ENCODE measurements around the gene GMCL1. TPM values are rescaled to one million over a fixed set of nuclear protein-coding genes. Genes with fewer than 3 reads are reported as not detected.
A peak's percentile ranks its signal among the peaks of the same experiment; 100 is the strongest.

The GMCL1 gene, protein sequence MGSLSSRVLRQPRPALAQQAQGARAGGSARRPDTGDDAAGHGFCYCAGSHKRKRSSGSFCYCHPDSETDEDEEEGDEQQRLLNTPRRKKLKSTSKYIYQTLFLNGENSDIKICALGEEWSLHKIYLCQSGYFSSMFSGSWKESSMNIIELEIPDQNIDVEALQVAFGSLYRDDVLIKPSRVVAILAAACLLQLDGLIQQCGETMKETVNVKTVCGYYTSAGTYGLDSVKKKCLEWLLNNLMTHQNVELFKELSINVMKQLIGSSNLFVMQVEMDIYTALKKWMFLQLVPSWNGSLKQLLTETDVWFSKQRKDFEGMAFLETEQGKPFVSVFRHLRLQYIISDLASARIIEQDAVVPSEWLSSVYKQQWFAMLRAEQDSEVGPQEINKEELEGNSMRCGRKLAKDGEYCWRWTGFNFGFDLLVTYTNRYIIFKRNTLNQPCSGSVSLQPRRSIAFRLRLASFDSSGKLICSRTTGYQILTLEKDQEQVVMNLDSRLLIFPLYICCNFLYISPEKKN
- total RNA-seq = 10 to 100 TPM; 16.1 to 16.9 TPM
- 10 to 100 TPM; 10.8 to 13.3 TPM for polyA plus RNA-seq
- long read RNA-seq, donor 1, full-length matches to known transcripts = 49 of 64 reads
- long read RNA-seq, donor 1, partial matches to known transcripts = 12 of 64 reads
- long read RNA-seq, donor 1, other reads (novel, unspliced or antisense) = 3 of 64 reads
- long read RNA-seq, donor 2, full-length matches to known transcripts = 13 of 23 reads
- long read RNA-seq, donor 2, partial matches to known transcripts = 4 of 23 reads
- long read RNA-seq, donor 2, other reads (novel, unspliced or antisense) = 6 of 23 reads

DNA sequence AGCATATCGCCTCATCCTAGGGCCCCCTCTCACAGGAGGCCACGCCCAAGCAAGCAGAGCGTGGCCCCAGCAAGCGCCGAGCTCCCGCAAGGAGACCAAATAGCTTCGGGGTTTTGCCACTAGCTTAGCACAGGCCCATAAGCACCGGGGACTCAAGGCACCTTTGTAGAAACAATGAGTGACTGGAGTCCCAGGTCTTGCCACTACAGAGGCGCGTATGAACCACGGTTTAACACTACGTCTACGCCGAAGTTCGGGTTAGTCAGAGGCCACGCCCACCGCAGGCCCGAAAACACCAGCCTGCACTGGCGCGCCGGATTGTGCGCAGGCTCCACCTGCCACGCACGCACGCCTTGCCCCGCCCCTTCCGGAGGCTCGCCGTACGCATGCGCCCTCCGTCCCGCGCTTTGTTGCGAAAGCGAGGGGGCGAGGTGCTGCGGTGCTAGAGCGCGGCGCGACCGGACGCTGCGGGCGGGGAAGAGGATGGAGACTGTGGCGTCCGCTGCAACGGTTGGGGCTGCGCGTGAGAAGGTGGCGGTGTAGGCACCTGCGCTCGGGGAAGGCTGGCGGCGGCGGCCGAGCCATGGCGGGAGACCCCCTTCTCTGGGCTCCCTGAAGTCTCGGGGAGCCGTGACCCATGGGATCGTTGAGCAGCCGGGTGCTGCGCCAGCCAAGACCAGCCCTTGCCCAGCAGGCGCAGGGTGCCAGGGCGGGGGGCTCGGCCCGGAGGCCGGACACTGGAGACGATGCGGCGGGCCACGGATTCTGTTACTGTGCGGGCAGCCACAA is at the start of gene GMCL1:
Gene GMCL1, plus strand, starts transcription at position 405 of the 789 bp plus-strand sequence. Its CDS starts 233 bp downstream, at position 638.
- ATAC-seq (ENCODE audit: low FRiP score) = peak; percentile 99
- Histone ChIP-seq H3K4me3 (ENCODE audit: low read length in 2 of 2) (peak within 1 kb of the TSS; percentile 68 to 92), H3K36me3 (ENCODE audit: control insufficient read depth in 1 of 2, insufficient read depth in 2 of 2, low read length in 1 of 2) (no peaks in the 10 kb centered on the region), H3K27me3 (ENCODE audit: control insufficient read depth in 1 of 2, insufficient read depth in 2 of 2, low read length in 1 of 2) (no peaks in the 10 kb centered on the region), H3K4me1 (ENCODE audit: control insufficient read depth in 1 of 2, insufficient read depth in 2 of 2, low read length in 2 of 2) (no peaks in the 10 kb centered on the region), H3K9me3 (ENCODE audit: control insufficient read depth, low read length) (no peaks in the 10 kb centered on the region), H3K27ac (ENCODE audit: low read depth in 1 of 2, low read length in 2 of 2) (peak within 1 kb of the TSS; percentile 62 to 97)
- 0% methylated on average over 67 to 74 of the region's 74 CpGs for WGBS, 2 donors
- intact Hi-C loops (cut with DNase I) = loop anchor here (5.0 to 10.0 kb wide), 2 partner anchors 87 to 245 kb away; partner anchors contain the start of gene ANXA4 (in 1 of the 2)
- peak; percentile 98 to 100 for DNase-seq

DNA sequence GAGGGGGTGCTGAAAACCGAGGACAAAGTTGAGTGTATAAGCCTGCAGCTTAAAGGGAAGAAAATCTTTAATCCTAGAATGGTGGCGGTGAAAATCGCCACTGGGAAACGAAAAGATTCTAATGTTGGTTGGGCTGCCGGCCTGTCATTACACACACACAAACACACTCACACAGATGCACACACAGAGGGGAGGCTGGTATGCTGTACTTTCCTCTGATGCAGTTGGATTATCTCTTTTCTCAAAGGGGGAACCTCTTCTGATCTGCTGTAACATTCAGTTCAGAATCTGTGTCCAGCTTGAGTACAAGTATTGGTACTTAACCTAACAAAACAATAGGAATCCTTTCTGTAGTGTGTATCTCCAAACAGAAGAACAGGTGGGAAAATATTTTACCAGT is 48.5 kb upstream of the GMCL1 start:
- Histone ChIP-seq H3K4me1 (ENCODE audit: control insufficient read depth in 1 of 2, insufficient read depth in 2 of 2, low read length in 2 of 2) (no peaks in the 10 kb centered on the region), H3K4me3 (ENCODE audit: low read length in 2 of 2) (no peak overlapping the region), H3K27me3 (ENCODE audit: control insufficient read depth in 1 of 2, insufficient read depth in 2 of 2, low read length in 1 of 2) (no peaks in the 10 kb centered on the region), H3K27ac (ENCODE audit: low read depth in 1 of 2, low read length in 2 of 2) (no peak overlapping the region), H3K36me3 (ENCODE audit: control insufficient read depth in 1 of 2, insufficient read depth in 2 of 2, low read length in 1 of 2) (no peaks in the 10 kb centered on the region), H3K9me3 (ENCODE audit: control insufficient read depth, low read length) (no peaks in the 10 kb centered on the region)
- no peak for ATAC-seq (ENCODE audit: low FRiP score)
- WGBS, 2 donors = 73 to 77% methylated on average over 5 of the region's 5 CpGs
- intact Hi-C loops (cut with DNase I) = no loop called here
- no peak for DNase-seq

DNA sequence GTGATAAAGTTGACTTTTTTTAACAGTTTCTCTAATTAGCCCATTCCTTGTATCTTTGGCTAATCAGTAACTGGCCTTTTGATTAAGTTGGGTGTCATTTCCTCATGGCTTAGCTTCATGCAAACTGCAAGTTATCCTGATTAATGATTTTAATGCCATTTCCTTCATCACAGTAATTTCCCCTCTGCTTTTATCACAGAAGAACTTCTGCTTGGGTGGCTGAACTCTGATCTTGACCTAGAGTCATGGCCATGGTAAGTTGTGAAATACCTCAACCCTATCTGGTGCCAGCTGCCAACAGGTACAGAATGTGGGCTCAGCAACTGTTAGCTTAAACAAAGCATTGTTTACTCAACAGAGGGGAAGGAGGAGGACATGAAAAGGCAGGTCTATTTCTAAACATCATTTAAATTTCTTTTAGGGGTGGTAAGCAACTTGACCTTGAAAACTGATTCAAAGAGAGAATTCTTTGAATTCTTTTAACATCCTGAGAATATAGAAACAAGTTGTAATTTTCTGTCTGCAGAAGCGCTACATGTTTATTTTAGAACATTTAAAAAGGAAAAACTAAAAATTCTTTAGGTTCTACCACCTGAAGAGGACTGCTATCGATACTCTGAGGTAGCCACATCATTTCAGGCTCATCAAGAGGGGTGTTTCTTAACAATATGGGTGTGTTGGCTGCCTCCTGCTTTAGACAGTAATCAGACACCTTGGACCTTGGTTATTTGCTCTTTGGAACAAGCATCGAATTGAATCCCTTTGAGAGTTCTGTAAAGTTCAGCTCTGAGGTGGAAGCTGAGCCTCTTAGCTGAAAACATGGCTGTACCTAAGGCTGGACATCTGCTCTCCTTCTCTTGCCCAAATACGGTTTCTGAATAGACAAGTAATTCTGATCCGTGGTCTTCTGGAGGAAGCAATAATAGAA is 47.9 kb upstream of the GMCL1 start:
- DNase-seq (no peak), ATAC-seq (ENCODE audit: low FRiP score) (no peak)
- Histone ChIP-seq H3K4me1 (ENCODE audit: control insufficient read depth in 1 of 2, insufficient read depth in 2 of 2, low read length in 2 of 2) (no peaks in the 10 kb centered on the region), H3K36me3 (ENCODE audit: control insufficient read depth in 1 of 2, insufficient read depth in 2 of 2, low read length in 1 of 2) (no peaks in the 10 kb centered on the region), H3K9me3 (ENCODE audit: control insufficient read depth, low read length) (no peaks in the 10 kb centered on the region), H3K27me3 (ENCODE audit: control insufficient read depth in 1 of 2, insufficient read depth in 2 of 2, low read length in 1 of 2) (no peaks in the 10 kb centered on the region), H3K27ac (ENCODE audit: low read depth in 1 of 2, low read length in 2 of 2) (no peak overlapping the region), H3K4me3 (ENCODE audit: low read length in 2 of 2) (no peak overlapping the region)
- intact Hi-C loops (cut with DNase I) = no loop called here
- WGBS, 2 donors = 66 to 73% methylated on average over 5 of the region's 5 CpGs

DNA sequence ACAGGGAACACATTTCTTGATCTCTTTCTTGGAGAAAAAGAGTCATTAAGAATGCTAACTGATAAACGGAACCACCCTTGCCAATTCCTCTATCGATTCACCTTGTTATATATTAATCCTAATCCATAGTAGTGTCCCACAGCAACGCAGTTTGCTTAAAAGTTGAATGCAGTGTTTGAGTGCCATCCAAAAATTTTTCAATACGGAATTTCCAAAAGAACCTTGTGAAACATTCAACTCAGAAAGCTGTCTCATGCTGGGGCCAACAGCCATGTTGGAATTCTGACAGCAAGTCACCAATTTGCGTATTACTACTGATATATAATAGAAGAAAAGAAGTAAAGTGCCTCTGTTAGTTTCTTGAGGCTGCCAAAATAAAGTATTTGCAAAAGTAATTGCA is 45.2 kb upstream of the GMCL1 start:
- Histone ChIP-seq H3K4me3 (ENCODE audit: low read length in 2 of 2) (no peak overlapping the region), H3K4me1 (ENCODE audit: control insufficient read depth in 1 of 2, insufficient read depth in 2 of 2, low read length in 2 of 2) (no peaks in the 10 kb centered on the region), H3K9me3 (ENCODE audit: control insufficient read depth, low read length) (no peaks in the 10 kb centered on the region), H3K27ac (ENCODE audit: low read depth in 1 of 2, low read length in 2 of 2) (no peak overlapping the region), H3K27me3 (ENCODE audit: control insufficient read depth in 1 of 2, insufficient read depth in 2 of 2, low read length in 1 of 2) (no peaks in the 10 kb centered on the region), H3K36me3 (ENCODE audit: control insufficient read depth in 1 of 2, insufficient read depth in 2 of 2, low read length in 1 of 2) (no peaks in the 10 kb centered on the region)
- WGBS, 2 donors = 81 to 84% methylated on average over 5 of the region's 5 CpGs
- no peak for DNase-seq
- intact Hi-C loops (cut with DNase I) = no loop called here
- ATAC-seq (ENCODE audit: low FRiP score) = no peak

DNA sequence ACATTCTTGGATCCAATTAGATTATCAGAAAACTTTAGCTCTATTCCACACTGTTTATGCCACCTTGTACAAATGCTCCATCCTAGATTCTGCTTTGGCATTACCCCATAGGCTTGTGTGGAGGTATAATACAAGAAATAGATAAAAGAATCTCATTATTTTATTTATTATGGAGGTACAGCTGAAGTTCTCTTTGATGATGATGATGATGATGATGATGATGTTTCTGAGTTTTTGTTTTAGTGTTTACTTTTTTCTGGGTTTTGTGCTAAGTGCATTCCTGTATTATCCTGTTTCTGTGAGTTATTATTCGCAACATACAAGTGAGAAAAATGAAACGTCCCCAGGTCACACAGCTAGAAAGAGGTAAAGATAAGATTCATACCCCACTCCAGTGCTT is 44.1 kb upstream of the GMCL1 start:
- no peaks in the 10 kb centered on the region for H3K36me3 ChIP-seq (ENCODE audit: control insufficient read depth in 1 of 2, insufficient read depth in 2 of 2, low read length in 1 of 2)
- intact Hi-C loops (cut with DNase I) = no loop called here
- no peak overlapping the region for H3K4me3 ChIP-seq (ENCODE audit: low read length in 2 of 2)
- DNase-seq = no peak
- no peaks in the 10 kb centered on the region for H3K4me1 ChIP-seq (ENCODE audit: control insufficient read depth in 1 of 2, insufficient read depth in 2 of 2, low read length in 2 of 2)
- no peak overlapping the region for H3K27ac ChIP-seq (ENCODE audit: low read depth in 1 of 2, low read length in 2 of 2)
- 81 to 88% methylated on average over 2 of the region's 2 CpGs for WGBS, 2 donors
- no peak for ATAC-seq (ENCODE audit: low FRiP score)
- H3K27me3 ChIP-seq (ENCODE audit: control insufficient read depth in 1 of 2, insufficient read depth in 2 of 2, low read length in 1 of 2) = no peaks in the 10 kb centered on the region
- no peaks in the 10 kb centered on the region for H3K9me3 ChIP-seq (ENCODE audit: control insufficient read depth, low read length)

DNA sequence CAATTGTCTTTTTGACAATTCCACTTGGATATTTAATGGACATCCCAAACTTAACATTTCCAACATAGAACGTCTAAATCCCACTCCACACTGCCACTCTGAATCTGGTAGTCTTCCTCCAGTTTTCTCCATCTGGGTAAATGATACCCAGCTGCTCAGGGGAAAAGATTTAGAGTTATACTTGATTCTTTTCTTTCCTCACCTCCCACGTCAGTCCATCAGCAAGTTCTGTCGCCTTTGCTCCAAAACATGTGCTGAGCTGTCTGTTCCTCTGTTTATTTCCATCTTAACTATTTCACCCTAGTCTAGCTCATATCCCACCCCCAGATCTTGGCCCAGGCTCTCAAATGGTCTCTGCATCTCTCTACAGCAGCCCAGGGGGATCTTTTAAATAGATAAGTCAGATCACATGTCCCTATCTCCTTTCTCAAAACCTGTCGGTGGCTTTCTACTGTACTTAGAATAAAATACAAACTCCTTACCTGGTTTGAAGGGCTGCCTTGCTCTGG is 43.4 kb upstream of the GMCL1 start:
- Histone ChIP-seq H3K36me3 (ENCODE audit: control insufficient read depth in 1 of 2, insufficient read depth in 2 of 2, low read length in 1 of 2) (no peaks in the 10 kb centered on the region), H3K27ac (ENCODE audit: low read depth in 1 of 2, low read length in 2 of 2) (no peak overlapping the region), H3K9me3 (ENCODE audit: control insufficient read depth, low read length) (no peaks in the 10 kb centered on the region), H3K27me3 (ENCODE audit: control insufficient read depth in 1 of 2, insufficient read depth in 2 of 2, low read length in 1 of 2) (no peaks in the 10 kb centered on the region), H3K4me3 (ENCODE audit: low read length in 2 of 2) (no peak overlapping the region), H3K4me1 (ENCODE audit: control insufficient read depth in 1 of 2, insufficient read depth in 2 of 2, low read length in 2 of 2) (no peaks in the 10 kb centered on the region)
- intact Hi-C loops (cut with DNase I) = no loop called here
- DNase-seq (no peak), ATAC-seq (ENCODE audit: low FRiP score) (no peak)
- 70 to 76% methylated on average over 4 of the region's 4 CpGs for WGBS, 2 donors

DNA sequence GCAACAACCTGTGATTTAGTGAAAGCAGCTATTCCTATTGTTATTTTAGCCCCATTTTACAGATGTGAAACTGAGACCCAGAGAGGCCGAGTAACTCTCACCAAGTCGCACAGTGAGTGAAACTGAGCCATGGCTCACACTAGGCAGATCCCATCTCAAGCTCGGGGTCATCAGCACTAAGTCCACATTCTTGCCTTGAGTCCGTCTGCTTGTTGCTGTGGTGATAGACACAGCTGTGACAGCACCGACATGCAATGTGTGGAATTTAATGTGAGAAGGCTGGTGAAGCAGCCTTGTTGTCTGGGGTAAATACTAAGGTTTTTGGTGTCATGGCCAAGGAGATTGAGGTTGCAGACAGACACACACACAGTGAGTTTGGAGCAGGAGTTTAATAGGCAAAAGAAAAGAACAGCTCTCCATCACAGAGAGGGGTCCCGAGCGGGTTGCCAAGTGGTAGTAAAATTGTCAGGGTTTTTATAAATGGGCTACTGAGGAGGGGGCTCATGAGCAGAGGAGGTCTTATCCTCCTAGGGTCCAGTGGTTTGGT is 40.2 kb upstream of the GMCL1 start:
- DNase-seq = peak; percentile 67 to 76
- 14 to 17% methylated on average over 7 of the region's 7 CpGs for WGBS, 2 donors
- Histone ChIP-seq H3K4me1 (ENCODE audit: control insufficient read depth in 1 of 2, insufficient read depth in 2 of 2, low read length in 2 of 2) (no peaks in the 10 kb centered on the region), H3K9me3 (ENCODE audit: control insufficient read depth, low read length) (no peaks in the 10 kb centered on the region), H3K27me3 (ENCODE audit: control insufficient read depth in 1 of 2, insufficient read depth in 2 of 2, low read length in 1 of 2) (no peaks in the 10 kb centered on the region), H3K27ac (ENCODE audit: low read depth in 1 of 2, low read length in 2 of 2) (peak overlapping the region; percentile 90 to 96), H3K4me3 (ENCODE audit: low read length in 2 of 2) (no peak overlapping the region), H3K36me3 (ENCODE audit: control insufficient read depth in 1 of 2, insufficient read depth in 2 of 2, low read length in 1 of 2) (no peaks in the 10 kb centered on the region)
- peak; percentile 80 for ATAC-seq (ENCODE audit: low FRiP score)
- intact Hi-C loops (cut with DNase I) = no loop called here
